Activated CD4-positive, alpha-beta T cell treated with anti-CD3 and anti-CD28 coated beads for 48 hours (primary cell): ENCODE data around the gene GTSF1L.

Source experiments
- DNase-seq: peaks from one replicate; pipeline ENCODE4 v3.0.0-alpha.2; 2020

The GTSF1L gene

DNA sequence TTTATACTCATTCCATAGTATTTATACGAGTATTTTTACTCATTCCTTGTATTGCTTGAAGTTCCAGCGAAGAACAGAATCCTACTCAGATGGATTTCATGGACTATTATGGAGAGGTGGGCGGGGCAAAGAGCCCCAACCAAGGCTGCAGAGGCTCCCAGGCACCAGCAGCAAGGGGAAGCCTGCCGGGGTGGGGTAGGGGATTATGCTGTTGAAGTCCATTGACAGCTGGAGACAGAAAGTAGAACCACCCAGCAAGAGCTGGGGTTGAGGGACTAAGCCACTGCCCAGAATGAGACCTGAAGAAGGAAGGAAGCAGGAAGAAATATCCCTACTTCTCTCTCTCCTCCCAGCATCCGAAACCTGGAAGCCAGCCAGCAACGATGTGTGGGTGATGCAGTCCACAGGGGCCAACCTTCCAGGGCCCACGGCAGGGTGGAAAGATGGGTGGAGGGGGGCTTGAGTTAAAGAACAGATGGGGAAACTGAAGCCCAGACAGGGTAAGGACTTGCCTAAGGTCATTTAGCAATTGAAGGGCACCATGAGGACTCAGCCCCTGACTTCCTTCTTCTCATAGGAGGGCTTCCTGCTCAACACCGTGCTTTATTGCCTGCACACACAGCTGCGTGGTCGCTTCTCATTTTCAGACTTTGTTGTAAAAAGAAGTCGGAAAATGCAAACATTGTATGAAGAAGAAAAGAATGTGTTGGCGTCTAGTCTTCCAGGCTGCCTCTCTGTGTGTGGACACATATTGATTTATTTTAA, 18.3 kb upstream of the GTSF1L start:
- DNase-seq = no peak

DNA sequence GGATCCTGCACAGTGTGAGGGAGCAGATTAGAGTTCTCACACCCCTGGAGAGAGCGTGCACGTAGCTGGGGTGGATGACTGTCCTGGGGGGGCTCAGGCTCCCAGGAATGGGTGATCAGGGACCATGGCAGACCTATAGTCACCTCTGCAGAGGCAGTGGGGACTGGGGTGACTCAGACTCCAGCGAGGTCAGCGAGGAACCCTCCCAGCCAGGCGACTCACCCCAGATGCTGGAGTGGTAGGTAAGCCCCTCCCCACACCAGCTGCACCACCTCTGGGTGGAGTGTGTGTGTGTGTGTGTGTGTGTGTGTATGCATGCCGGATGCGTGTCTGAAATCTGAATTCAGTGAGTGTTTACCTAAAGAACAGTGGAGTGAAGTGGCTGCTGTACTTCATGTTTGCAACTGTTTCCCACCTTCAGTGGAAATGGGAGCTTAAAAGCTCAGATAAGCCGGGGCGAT, 17.4 kb upstream of the GTSF1L start:
- peak; percentile 69 for DNase-seq

DNA sequence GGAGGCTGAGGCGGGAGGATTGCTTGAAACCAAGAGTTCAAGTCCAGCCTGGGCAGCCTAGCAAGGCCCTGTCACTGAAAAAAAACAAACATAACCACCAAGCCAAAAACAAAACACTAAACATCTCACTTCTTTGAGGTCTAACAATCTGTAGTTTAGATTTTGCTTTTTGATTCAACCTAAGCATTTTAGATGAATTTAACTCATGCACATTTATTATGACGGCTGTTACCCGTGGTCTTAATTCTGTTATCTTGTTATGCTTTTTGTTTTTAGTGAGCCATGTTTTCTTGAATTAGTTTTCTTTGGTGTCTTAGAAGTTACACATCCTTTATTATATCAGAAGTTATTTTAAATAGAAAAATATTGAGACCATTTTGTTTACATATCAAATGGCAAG, 13.8 kb upstream of the GTSF1L start:
- no peak for DNase-seq

DNA sequence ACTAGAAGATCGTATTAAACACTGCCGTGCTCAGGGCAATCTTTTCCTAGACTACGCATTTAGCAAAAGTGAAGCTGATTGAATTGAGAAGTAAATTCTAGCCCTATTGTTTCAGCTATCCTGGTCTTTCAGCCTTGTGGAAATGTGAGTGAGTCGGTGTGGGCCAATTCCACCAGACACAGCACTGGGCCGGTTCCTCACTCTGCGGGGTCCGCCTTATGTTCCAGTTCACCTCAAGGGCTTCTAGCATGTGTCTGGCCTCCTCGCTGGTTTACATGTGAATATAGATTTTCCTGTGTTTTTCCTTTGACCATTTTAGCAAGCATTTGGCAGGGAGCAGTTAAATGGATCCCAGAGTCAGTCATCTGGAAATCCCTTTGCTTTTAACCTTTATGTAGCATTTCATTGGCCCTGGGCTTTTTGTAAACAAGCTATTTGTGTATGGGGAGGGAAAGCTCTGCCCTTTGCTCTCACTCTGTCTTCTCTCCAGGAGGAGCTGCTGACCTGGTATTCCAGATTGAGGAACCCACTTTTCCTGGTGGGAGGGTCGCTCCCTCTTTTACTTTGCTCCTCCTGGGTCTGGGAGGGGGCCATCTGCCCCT, 12.4 kb upstream of the GTSF1L start:
- no peak for DNase-seq

DNA sequence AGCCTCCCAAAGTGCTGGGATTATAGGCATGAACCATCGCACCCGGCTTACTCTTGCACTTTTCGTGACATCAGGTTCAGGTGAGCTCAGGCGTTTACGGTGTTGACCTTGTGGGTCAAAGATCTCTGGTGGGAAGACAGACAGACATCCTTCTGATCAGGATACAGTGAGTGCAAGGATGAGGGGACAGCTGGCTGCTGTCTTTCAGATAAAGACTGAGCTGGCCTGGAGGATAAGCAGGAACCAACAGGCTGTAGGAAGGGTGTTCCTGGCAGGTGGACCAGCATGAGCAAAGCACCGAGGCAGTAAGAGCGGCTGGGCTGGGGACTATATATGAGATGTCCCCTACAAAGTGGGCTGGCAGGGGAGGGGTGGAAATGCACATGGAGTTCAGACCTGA, 11.1 kb upstream of the GTSF1L start:
- no peak for DNase-seq

DNA sequence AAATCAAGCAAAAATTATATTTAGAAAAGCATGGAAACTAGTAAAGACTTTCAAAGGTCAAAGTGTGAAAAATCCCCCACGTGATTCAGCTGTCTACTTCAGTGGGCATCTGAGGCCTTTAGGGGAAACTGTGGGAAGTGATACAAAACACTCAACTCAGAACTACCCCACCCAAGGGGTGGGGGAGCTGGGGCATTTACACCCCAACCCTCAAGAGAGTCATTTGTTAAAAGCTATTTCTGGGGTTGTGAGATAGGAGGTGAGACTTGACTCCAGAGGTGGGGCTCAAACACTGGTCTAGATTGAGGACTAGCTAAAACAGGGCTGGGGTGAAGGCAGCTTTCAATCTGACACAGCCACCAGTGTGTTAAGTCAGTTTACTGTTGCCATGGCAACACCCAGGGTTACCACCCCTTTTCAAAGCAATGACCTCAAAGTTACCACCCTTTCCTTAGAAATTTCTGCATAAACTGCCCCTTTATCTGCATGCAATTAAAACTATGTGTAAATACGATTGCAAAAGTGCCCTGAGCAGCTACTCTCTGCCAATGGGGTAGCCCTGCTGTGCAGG, 9.9 kb upstream of the GTSF1L start:
- peak; percentile 73 for DNase-seq

DNA sequence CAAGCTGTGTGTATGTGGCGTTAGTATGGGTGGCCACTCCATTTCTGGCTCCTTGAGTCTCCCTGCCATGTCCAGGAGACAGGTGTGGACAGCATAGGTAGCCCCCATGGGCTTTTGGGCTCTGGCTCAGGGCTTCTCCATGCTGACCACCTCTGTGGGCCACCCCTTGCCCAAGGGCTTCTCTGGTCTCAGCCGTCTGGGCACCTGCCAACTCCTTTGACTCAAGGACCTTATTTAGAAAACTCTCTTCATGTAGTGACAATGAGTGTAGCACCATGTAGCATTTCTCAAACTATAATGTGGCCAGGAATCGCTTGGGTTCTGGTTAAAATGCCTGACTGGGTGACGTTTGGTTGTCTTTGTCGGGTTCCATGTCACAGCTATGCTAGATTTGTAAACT, 5.1 kb upstream of the GTSF1L start:
- DNase-seq = no peak

DNA sequence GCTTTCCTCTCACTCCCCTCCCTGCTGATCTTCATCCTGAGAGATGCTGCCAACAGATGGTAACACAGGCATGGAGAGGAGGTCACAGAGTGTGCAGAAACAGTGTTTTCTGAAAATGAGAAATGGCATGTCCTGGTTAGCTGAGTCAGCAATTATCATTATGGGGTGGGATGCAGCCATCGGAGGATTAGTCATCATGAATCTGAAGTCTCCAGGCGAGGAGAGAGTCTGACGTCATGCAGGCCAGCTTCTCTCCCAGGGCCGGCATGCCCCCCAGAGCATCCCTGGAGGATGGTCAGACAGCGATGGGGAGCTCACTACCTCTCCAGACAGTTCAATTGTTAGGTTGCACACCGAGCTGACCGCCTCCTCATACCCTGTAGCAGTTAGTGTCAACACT, 4.7 kb upstream of the GTSF1L start:
- DNase-seq = no peak

DNA sequence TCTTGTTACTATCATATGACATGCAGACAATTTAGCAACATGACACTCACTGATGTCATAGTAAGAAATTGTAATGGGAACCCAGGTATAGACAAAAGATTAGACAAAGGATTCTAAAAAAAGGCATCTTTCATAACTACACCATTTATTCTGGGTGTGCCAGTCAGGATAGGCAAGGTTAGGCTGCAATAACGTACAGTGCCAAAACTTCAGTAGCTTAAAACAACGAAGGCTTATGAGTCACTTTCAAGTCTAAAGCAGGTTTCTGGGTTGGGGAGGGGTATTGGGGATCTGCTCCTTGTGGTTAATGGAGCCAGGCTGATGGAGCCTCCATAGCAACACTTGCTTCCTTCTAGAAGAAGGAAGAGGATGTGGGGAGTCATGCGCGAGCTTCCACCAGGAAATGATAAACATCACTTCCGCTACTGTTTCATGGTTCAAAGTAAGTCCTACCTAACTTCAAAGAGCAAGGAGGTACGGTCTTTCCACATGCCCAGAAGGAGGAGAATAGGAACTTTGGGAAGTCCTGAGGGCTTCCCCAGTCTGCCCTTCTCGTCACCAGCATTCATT, 2.0 kb upstream of the GTSF1L start:
- no peak for DNase-seq

DNA sequence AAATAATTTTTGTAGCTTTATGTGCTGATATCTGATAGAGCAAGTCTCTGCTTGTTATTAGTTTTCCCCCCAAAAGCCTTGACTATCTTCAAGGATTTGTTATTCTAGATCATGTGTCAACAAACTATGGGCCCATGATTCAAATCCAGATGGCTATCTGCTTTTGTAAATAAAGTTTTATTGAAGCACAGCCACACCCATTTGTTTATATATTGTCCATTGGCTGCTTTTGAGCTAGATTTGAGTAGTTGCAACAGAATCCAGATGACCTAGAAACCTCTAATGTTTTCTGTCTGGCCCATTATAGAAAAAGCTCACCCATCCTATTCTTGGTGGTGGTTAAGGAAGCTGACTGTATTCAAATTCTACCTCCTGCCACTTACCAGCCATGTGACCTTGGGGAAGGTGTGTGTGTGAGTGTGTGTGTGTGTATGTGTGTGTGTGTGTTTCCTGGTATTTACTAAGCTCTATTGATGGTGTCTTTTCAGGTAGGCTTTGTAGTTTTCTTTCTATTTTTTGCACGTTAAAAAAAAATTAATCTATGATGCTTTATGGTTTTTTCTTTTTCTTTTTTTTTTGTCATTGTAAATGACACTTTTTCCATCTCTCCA, 1.3 kb upstream of the GTSF1L start:
- no peak for DNase-seq

DNA sequence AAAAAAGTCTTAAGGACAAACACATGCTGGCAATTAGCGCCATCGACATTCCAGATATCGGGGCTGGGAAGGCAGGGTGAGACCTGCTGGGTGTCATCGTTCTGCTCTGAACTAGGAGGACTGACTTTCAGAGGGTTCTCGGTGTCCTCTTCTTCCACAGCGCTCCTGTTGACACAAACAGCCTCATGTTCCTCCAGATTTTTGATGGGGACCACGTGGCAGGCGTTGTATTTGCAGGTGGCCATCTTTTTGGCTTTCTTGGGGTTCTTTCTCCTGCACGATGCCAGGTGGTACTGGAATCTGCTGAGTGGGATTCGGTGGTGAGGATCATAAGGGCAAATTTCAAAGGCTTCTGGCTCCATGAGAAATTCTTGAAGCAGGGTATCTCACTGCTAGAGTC, 469 bp downstream of the GTSF1L start:
- DNase-seq = no peak

DNA sequence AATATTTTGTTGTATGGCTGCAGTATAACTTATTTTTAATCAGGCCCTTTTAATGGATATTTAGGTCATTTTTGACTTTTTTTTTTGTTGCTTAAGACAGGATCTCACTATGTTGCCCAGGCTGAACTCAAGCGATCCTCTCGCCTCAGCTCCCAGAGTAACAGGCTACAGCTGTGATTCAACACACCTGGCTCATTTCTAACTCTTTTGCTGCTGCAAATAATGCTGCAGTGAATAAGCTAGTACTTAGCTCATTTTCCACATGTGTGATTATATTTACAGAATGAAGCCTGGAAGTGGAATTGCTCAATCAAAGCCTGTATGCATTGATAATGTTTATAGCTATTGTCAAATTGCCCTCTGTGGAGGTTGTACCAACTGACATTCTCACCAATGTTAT, 1.1 kb downstream of the GTSF1L start:
- DNase-seq = no peak

DNA sequence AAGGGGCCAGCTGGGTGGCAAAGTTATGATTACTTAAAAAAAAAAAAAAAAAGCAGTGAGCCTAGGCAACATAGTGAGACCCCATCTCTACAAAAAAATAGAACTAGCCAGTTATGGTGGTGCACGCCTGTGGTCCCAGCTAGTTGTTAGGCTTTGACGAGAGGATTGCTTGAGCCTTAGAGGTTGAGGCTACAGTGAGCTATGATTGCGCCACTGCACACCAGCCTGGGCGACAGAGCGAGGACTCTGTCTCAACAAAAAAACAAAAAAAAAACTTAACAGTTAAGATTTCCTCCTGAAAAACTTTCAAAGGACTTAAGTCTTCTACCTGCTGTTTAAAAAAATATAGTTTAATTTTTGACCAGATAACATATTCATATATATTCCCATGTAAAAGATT, 2.4 kb downstream of the GTSF1L start:
- DNase-seq = no peak

DNA sequence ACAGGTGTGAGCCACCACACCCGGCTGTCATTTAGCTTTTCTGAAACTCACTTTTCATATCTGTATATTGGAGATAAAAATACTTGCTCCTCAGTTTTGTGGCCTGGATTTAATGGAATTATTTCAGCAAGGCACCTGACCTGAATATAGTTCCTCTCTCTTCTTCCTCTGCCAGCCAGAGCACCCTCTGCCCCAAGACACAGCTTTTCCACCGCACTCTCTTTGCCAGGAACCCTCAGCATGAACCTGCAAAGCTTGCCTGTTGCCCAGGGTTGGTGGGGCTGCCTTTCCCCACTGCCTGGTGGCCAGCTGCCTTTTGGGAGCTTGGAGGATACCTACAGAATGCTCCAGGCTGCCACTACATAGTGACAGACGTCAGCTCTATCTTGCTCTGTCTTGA, 3.1 kb downstream of the GTSF1L start:
- no peak for DNase-seq

DNA sequence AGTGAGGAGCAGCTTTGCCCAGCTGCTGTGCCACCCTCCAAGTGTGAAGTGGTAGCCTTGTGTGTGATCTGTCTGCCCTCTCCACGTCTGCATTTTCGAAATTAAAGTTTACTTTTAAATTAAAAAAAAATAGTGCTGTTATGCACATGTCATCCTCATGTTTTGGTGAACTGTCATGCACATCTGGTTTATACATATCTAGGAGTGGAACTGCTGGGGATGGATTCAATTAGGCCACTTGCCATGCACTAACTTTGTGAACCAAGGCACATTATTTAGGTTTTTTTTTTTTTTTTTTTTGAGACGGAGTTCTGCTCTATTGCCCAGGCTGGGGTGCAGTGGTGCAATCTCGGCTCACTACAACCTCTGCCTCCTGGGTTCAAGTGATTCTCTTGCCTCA, 3.6 kb downstream of the GTSF1L start:
- no peak for DNase-seq

DNA sequence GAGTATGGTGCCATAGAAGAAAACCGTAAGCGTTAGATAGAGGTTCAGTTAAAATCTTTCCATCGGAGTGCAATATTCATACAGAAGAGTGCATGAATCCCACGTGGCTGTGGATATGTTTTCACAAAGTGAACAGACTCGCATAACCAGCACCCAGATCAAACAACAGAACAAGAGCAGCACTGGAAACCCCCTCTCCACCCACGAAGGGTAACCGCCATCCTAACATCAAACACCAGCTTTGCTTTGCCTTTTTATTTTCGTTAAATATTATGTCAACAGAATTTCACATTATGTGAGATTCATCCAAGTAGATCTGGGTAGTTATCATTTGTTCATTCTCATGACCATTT, 4.7 kb downstream of the GTSF1L start:
- DNase-seq = peak; percentile 46

DNA sequence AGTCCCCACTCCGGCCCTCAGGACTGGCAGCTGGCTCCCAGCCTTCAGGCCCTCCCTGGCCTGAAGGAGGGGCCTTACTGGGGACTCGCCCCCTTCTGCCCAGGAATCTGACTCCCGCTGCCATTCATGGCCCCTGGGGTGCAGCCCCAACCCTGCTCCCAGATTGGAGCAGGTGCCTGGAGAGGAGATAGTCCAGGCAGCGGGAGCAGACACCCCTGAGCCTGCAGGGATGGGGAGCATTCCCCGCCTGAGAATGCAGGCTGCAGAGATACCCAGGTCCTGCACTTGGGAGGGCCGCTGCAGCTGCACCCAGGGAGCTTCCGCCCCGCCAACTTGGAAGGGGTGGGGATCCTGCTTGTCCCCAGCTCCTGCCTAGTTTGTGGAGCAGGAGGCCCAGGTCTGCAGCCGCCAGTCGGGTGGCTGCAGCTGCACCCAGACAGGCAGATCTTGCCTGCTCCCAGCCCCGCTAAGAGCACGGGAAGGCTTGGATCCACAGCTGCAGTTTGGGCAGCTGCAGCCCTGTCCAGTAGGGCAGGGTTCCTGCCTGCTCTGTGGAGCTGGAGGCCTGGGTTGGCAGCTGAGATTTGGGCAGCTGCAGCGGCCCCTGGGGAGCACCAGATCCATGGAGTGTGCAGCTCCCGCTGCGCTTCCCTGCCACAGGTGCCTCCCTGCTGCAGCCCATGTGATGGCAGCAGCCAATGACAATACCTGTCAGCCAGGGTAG, 5.2 kb downstream of the GTSF1L start:
- no peak for DNase-seq

DNA sequence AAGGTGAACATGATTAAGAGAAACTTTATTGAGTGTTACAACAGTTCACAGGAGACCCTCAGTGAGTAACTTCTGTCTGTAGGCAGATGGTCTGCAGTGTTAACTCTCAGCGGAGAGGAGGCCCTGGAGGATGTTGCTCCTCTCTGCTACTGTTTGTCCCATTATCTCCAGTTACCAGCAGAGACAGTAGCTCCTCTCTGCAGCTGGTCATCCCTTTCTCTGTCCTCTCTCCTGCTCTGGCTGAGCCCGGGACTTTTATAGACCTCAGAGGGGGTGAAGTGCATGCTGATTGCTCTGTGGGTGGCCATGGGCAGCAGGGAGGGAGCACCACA, 5.7 kb downstream of the GTSF1L start:
- DNase-seq = no peak

DNA sequence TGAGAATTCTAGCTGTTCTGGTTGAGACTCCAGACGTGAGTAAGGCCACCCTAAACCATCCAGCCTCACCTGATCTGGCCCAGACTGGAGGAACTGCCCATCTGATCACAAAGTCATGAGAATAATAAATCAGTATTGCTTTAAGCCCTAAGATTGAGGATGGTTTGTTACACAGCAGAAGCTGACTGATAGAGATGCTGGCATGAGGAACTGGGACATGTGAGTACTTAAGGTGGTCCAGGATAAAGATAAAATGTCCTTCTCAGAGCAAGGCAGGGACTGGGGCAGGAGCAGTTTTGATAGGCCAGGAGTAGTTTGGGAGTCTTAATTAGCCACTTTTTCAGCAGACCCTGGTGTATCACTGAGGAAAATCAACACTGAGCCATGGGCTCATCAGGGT, 6.8 kb downstream of the GTSF1L start:
- no peak for DNase-seq

DNA sequence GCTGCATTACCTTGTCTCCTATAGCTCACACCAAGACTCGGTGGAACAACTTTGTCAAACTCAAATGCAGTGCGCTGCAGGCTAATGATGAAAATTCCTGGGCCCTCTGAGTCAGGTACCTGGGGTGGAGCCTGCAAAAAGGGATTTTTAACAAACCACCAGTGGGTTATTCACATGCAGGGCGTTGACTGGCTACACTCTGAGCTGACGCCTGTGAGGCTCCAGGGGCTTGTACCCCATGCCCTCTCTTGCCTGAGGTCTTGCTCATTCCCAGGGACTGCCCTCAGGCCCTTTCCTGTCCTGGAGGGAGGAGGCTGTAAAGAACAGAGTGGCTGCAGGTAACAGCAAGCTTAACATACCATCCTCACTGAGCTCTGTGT, 9.2 kb downstream of the GTSF1L start:
- no peak for DNase-seq

DNA sequence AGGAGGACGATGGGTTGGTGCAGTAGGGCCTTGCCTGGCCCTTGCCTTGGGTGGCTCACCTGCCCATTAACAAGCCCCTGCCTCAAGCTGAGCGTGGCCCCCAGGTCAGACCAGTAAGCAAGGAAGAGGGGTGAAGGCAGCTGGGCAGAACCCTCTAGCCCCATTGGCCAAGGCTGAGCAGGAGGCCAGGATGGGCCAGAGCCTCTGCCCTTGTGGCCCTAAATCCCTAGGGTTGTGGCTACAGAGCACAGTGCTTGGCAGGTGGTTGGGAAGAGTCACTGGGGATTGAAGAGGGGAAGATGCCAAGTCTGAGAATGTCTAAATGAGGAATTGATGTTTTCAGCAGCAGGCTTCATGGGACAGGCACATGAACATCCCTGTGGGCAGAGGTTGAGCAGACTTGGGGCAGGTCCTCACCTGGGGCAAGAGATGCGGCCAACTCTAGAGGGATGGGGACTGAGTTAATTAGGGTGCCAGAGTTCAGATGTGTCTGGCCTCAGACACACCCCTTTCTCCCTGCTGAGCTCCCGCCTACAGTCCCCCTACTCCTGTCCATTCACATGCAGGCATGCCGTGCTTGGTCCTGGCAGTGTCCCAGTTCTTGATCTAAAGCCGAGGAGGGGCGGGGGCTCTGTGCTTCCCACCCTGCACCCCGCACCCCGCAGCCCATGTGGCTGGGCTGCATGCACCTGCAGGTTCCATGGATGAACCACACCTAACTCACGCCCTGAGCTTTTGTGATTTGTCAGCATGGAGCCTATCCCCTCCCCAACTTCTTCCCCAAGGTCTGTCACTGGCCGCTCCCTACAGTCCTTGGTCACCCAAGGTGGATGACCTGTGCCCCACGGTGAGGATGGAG, 9.8 kb downstream of the GTSF1L start:
- DNase-seq = no peak

DNA sequence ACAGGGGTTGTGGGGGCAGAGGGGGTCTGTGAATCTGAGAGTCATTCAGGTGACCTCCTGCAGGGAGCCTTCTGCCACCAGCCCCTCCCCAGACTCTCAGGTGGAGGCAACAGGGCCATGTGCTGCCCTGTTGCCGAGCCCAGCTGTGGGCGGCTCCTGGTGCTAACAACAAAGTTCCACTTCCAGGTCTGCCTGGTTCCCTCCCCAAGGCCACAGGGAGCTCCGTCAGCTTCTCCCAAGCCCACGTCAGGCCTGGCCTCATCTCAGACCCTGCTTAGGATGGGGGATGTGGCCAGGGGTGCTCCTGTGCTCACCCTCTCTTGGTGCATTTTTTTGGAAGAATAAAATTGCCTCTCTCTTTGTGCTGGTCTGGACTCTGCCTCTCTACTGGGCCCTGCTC, 10.7 kb downstream of the GTSF1L start:
- no peak for DNase-seq
